ENCODE data around the gene CLASP1.

- TF ChIP-seq CTCF (optimal IDR thresholded peaks at IDR 0.05 in 1 of 3, IDR thresholded peaks at IDR 0.05 in 1 of 3, conservative IDR thresholded peaks at IDR 0.05 in 1 of 3; ENCODE audit: extremely low read depth in 1 of 3, insufficient read depth in 2 of 3, low read length in 3 of 3) = no peak
- no peak for TF ChIP-seq EZH2 (IDR thresholded peaks at IDR 0.05; ENCODE audit: low read length)
Measured at GRCh38 chr2:121400201-121400600, 249.1 kb downstream of the CLASP1 start.

Measured in keratinocyte (primary cell).